Peyer's patch (tissue), 4 donors: Measurements from ENCODE around the gene TLL2.

Experiments used
- CTCF ChIP-seq, 6 experiments: fragments of 450-650 bp in 4 of 6; fragments of 200-600 bp in 2 of 6; sonication (generic) in 1 of 6; IDR thresholded peaks; one replicate each; pipeline ENCODE4 v1.5.1; 2017 to 2019; ENCODE audit warnings: antibody characterized with exemption in 6 of 6, mild to moderate bottlenecking in 3 of 6, moderate library complexity in 1 of 6
- POLR2A ChIP-seq, 2 donors: fragments of 450-650 bp; IDR thresholded peaks; one replicate each; pipeline ENCODE4 v1.5.1; 2017; ENCODE audit warnings: antibody characterized with exemption in 2 of 2, mild to moderate bottlenecking in 2 of 2, moderate library complexity in 2 of 2

DNA sequence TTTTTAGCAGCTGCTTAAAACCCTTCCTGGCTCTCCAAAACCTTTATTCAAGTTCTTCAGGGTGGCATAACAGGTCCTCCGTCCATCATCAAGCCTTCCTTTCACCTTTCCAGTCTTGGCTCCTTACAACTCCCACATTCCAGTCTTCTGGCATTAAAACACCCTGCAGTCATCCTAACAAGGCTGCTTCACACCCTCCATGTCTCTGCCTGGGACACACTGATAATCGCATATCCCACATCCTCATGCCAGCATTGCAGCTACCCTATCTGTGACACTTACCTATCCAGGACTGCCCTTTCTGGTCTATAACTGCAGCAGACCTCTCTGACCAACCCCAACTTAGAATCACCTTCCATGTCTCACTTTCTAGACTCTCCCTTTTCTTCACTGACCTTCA, 2.6 kb upstream of the TLL2 start:
- TF ChIP-seq POLR2A (IDR thresholded peaks at IDR 0.05) = no peak
- no peak for TF ChIP-seq CTCF (IDR thresholded peaks at IDR 0.05)
